ENCODE data around the gene ACTC1. TPM values are rescaled to one million over a fixed set of nuclear protein-coding genes. Genes with fewer than 3 reads are reported as not detected.

ACTC1 gene
- total RNA-seq, 1 donor = not detected

GRCh38 chr15:34754674-34755418, 40.5 kb downstream of the ACTC1 start, which contains the start of gene GJD2:
GJD2 (minus strand) TSS chr15:34754998; CDS start chr15:34754488, 510 bp downstream.
- H3K27me3 ChIP-seq (ENCODE audit: insufficient read depth, low read length) = peaks cover 68% of the 10 kb centered on the region

DNA sequence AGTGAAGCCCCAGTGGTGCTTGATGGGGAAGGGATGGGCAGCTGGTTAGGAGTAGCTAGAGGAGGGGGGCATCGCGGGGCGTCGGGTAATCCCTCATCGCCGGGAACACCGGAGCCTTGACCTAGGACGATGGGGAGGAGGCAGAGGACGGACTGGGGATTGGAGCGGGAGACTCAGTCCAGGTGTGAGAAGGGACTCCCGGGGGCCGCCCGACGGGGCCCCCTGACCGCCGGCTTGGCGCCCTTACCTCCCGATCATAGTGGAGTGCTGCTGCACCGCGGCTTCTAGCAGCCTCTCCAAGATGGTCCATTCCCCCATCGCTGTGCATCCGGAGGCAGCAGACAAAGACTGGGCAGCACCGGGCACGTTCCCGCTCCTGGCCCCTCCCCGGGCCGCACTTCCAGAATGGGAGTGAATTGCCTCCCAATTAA, 41.2 kb downstream of the ACTC1 start:
- H3K4me3 ChIP-seq (ENCODE audit: low read length) = no peak overlapping the region
- no peaks in the 10 kb centered on the region for H3K9me3 ChIP-seq (ENCODE audit: low read depth, low read length)
- H3K4me1 ChIP-seq (ENCODE audit: insufficient read depth, low read length) = no peaks in the 10 kb centered on the region
- peaks cover 68% of the 10 kb centered on the region for H3K27me3 ChIP-seq (ENCODE audit: insufficient read depth, low read length)

More at GRCh38 chr15:34754674-34755418, 40.5 kb downstream of the ACTC1 start, which contains the start of gene GJD2:
- Histone ChIP-seq H3K9me3 (ENCODE audit: low read depth, low read length) (no peaks in the 10 kb centered on the region), H3K4me1 (ENCODE audit: insufficient read depth, low read length) (no peaks in the 10 kb centered on the region), H3K4me3 (ENCODE audit: low read length) (no peak within 1 kb of the TSS)

GRCh38 chr15:34753236-34753894, 42.0 kb downstream of the ACTC1 start:
- Histone ChIP-seq H3K4me1 (ENCODE audit: insufficient read depth, low read length) (no peaks in the 10 kb centered on the region), H3K4me3 (ENCODE audit: low read length) (no peak overlapping the region), H3K27me3 (ENCODE audit: insufficient read depth, low read length) (peaks cover 61% of the 10 kb centered on the region), H3K9me3 (ENCODE audit: low read depth, low read length) (no peaks in the 10 kb centered on the region)

- H3K4me1 ChIP-seq (ENCODE audit: insufficient read depth, low read length) = no peaks in the 10 kb centered on the region
- H3K4me3 ChIP-seq (ENCODE audit: low read length) = no peak overlapping the region
- peaks cover 29% of the 10 kb centered on the region for H3K27me3 ChIP-seq (ENCODE audit: insufficient read depth, low read length)
- H3K9me3 ChIP-seq (ENCODE audit: low read depth, low read length) = no peaks in the 10 kb centered on the region
Measured at GRCh38 chr15:34749691-34750090, 45.7 kb downstream of the ACTC1 start.

Other genes with a start within 250 kb of the ACTC1 start
- 186 TPM for gene GOLGA8B, start 211.9 kb downstream of the ACTC1 start, total RNA-seq
- gene GJD2, start 40.6 kb downstream of the ACTC1 start, total RNA-seq = not detected
- gene AQR, start 174.2 kb upstream of the ACTC1 start, total RNA-seq = 38.4 TPM
- gene ZNF770, start 192.7 kb upstream of the ACTC1 start, total RNA-seq = 29.5 TPM